Measurements from ENCODE around the gene DLGAP4.

- no peak for TF ChIP-seq CTCF (IDR thresholded peaks at IDR 0.05)
- no peak for TF ChIP-seq POLR2A (IDR thresholded peaks at IDR 0.05)
- TF ChIP-seq POLR2AphosphoS5 (IDR thresholded peaks at IDR 0.05) = no peak
These were observed 41.5 kb upstream of the DLGAP4 start for GRCh38 chr20:36264426-36265246.
